HEK293 (cell line): ENCODE results near the gene DDX42.

Experiments used
- CTCF ChIA-PET: fragments of 350-600 bp; formaldehyde crosslinking; extraction: SDS; loops from one replicate; lab custom pipeline; 2021; ENCODE audit warnings: antibody characterized with exemption; lab: Yijun Ruan, JAX
- POLR2A ChIA-PET: fragments of 300-600 bp; formaldehyde crosslinking; extraction: SDS; loops from one replicate; lab custom pipeline; 2020; ENCODE audit warnings: antibody characterized with exemption, inconsistent platforms; lab: Yijun Ruan, JAX
- H3K27ac ChIP-seq: fragments of 200-500 bp; sonication (Bioruptor generic); 2 replicates; pipeline ENCODE4 v1.5.1; 2014; ENCODE audit warnings: low read depth, low read length, control low read depth, inconsistent platforms; ENCODE audit errors: extremely low read depth
- H3K36me3 ChIP-seq, 2 experiments: fragments of 200-500 bp in 1 of 2; sonication (Bioruptor generic) in 1 of 2; 1 replicate in 1 of 2; 2 replicates in 1 of 2; pipeline ENCODE4 v1.5.1; 2014 to 2017; ENCODE audit warnings: inconsistent platforms in 2 of 2, low read length in 2 of 2; ENCODE audit not compliant: control insufficient read depth in 2 of 2, insufficient read depth in 1 of 2
- H3K4me1 ChIP-seq: fragments of 200-500 bp; sonication (Bioruptor generic); 2 replicates; pipeline ENCODE4 v1.5.1; 2014; ENCODE audit warnings: mild to moderate bottlenecking, low read length, inconsistent platforms; ENCODE audit not compliant: control insufficient read depth, insufficient read depth
- H3K4me3 ChIP-seq: 2 replicates; pipeline ENCODE4 v1.5.1; 2011; ENCODE audit warnings: low read depth, mild to moderate bottlenecking, control low read depth, low read length, moderate library complexity
- H3K9me3 ChIP-seq: fragments of 200-500 bp; sonication (Bioruptor generic); 2 replicates; pipeline ENCODE4 v1.5.1; 2014; ENCODE audit warnings: low read depth, low read length, inconsistent platforms; ENCODE audit not compliant: control insufficient read depth, insufficient read depth
- BCL11A ChIP-seq: fragments of 450-650 bp; formaldehyde crosslinking; IDR thresholded peaks from 2 replicates; pipeline ENCODE4 v1.5.1; 2016; ENCODE audit warnings: low read depth, missing biosample characterization, missing genetic modification characterization
- CTCF ChIP-seq: fragments of 450-650 bp; formaldehyde crosslinking; IDR thresholded peaks from 2 replicates; pipeline ENCODE4 v1.5.1; 2016; ENCODE audit warnings: missing biosample characterization, missing genetic modification characterization
- HIC1 ChIP-seq: fragments of 450-650 bp; formaldehyde crosslinking; IDR thresholded peaks from 2 replicates; pipeline ENCODE4 v1.5.1; 2016; ENCODE audit warnings: missing biosample characterization, missing genetic modification characterization
- IKZF3 ChIP-seq: fragments of 450-650 bp; IDR thresholded peaks from 2 replicates; pipeline ENCODE4 v1.5.0; 2018; ENCODE audit warnings: missing biosample characterization, mild to moderate bottlenecking, missing genetic modification characterization, moderate library complexity
- MYNN ChIP-seq: fragments of 450-650 bp; formaldehyde crosslinking; IDR thresholded peaks from 2 replicates; pipeline ENCODE4 v1.5.1; 2016; ENCODE audit warnings: missing biosample characterization, missing genetic modification characterization, borderline replicate concordance
- MZF1 ChIP-seq: fragments of 450-650 bp; formaldehyde crosslinking; IDR thresholded peaks from 2 replicates; pipeline ENCODE4 v1.5.1; 2017; ENCODE audit warnings: missing biosample characterization, missing genetic modification characterization, borderline replicate concordance
- OSR2 ChIP-seq: fragments of 450-650 bp; formaldehyde crosslinking; IDR thresholded peaks from 2 replicates; pipeline ENCODE4 v1.5.1; 2016; ENCODE audit warnings: missing biosample characterization, missing genetic modification characterization
- PATZ1 ChIP-seq: fragments of 450-650 bp; formaldehyde crosslinking; IDR thresholded peaks from 2 replicates; pipeline ENCODE4 v1.5.1; 2016; ENCODE audit warnings: missing biosample characterization, missing genetic modification characterization
- ZBTB20 ChIP-seq: fragments of 450-650 bp; formaldehyde crosslinking; IDR thresholded peaks from 2 replicates; pipeline ENCODE4 v1.5.1; 2016; ENCODE audit warnings: missing biosample characterization, missing genetic modification characterization
- ZBTB21 ChIP-seq: fragments of 450-650 bp; formaldehyde crosslinking; IDR thresholded peaks from 2 replicates; pipeline ENCODE4 v1.5.1; 2017; ENCODE audit warnings: missing biosample characterization, missing genetic modification characterization
- ZBTB26 ChIP-seq: fragments of 450-650 bp; formaldehyde crosslinking; optimal IDR thresholded peaks from 2 replicates; pipeline ENCODE3; 2016; ENCODE audit warnings: missing biosample characterization, mild to moderate bottlenecking, missing genetic modification characterization
- ZBTB44 ChIP-seq: fragments of 450-650 bp; IDR thresholded peaks from 2 replicates; pipeline ENCODE4 v1.5.1; 2018; ENCODE audit warnings: missing biosample characterization, mild to moderate bottlenecking, missing genetic modification characterization
- ZBTB7A ChIP-seq: fragments of 450-650 bp; formaldehyde crosslinking; IDR thresholded peaks from 2 replicates; pipeline ENCODE4 v1.5.1; 2016; ENCODE audit warnings: low read depth, missing biosample characterization, missing genetic modification characterization
- ZIC2 ChIP-seq: fragments of 450-650 bp; formaldehyde crosslinking; IDR thresholded peaks from 2 replicates; pipeline ENCODE4 v1.5.1; 2016; ENCODE audit warnings: missing biosample characterization, missing genetic modification characterization
- ZNF174 ChIP-seq: fragments of 450-650 bp; formaldehyde crosslinking; IDR thresholded peaks from 2 replicates; pipeline ENCODE4 v1.5.0; 2017; ENCODE audit warnings: missing biosample characterization, mild to moderate bottlenecking, missing genetic modification characterization
- ZNF211 ChIP-seq: fragments of 450-650 bp; formaldehyde crosslinking; IDR thresholded peaks from 2 replicates; pipeline ENCODE4 v1.5.1; 2016; ENCODE audit warnings: low read depth, missing biosample characterization, missing genetic modification characterization
- ZNF248 ChIP-seq: fragments of 450-650 bp; formaldehyde crosslinking; IDR thresholded peaks from 2 replicates; pipeline ENCODE4 v1.5.1; 2017; ENCODE audit warnings: missing biosample characterization, missing genetic modification characterization
- ZNF335 ChIP-seq: fragments of 450-650 bp; formaldehyde crosslinking; conservative IDR thresholded peaks from 2 replicates; pipeline ENCODE4 v1.5.1; 2016; ENCODE audit warnings: missing biosample characterization, missing genetic modification characterization
- ZNF366 ChIP-seq: fragments of 450-650 bp; formaldehyde crosslinking; conservative IDR thresholded peaks from 2 replicates; pipeline ENCODE4 v1.5.1; 2016; ENCODE audit warnings: missing biosample characterization, missing genetic modification characterization
- ZNF501 ChIP-seq: fragments of 450-650 bp; formaldehyde crosslinking; IDR thresholded peaks from 2 replicates; pipeline ENCODE4 v1.5.1; 2016; ENCODE audit warnings: missing biosample characterization, missing genetic modification characterization
- ZNF529 ChIP-seq: fragments of 450-650 bp; formaldehyde crosslinking; IDR thresholded peaks from 2 replicates; pipeline ENCODE4 v1.5.1; 2017; ENCODE audit warnings: missing genetic modification characterization, missing biosample characterization; ENCODE audit not compliant: insufficient replicate concordance
- ZNF560 ChIP-seq: fragments of 450-650 bp; formaldehyde crosslinking; IDR thresholded peaks from 2 replicates; pipeline ENCODE4 v1.5.1; 2017; ENCODE audit warnings: missing biosample characterization, missing genetic modification characterization, borderline replicate concordance
- ZNF629 ChIP-seq: fragments of 450-650 bp; formaldehyde crosslinking; IDR thresholded peaks from 2 replicates; pipeline ENCODE4 v1.5.1; 2017; ENCODE audit warnings: missing biosample characterization, missing genetic modification characterization
- ZNF639 ChIP-seq: fragments of 450-650 bp; formaldehyde crosslinking; IDR thresholded peaks from 2 replicates; pipeline ENCODE4 v1.5.1; 2016; ENCODE audit warnings: missing biosample characterization, missing genetic modification characterization
- ZNF692 ChIP-seq: fragments of 450-650 bp; formaldehyde crosslinking; IDR thresholded peaks from 2 replicates; pipeline ENCODE4 v1.5.1; 2016; ENCODE audit warnings: missing biosample characterization, missing genetic modification characterization
- ZNF701 ChIP-seq: fragments of 450-650 bp; formaldehyde crosslinking; IDR thresholded peaks from 2 replicates; pipeline ENCODE4 v1.5.1; 2016; ENCODE audit warnings: missing biosample characterization, missing genetic modification characterization
- ZXDB ChIP-seq: fragments of 450-650 bp; formaldehyde crosslinking; IDR thresholded peaks from 2 replicates; pipeline ENCODE4 v1.5.1; 2016; ENCODE audit warnings: missing biosample characterization, missing genetic modification characterization

The DDX42 gene

GRCh38 chr17:63842173-63842539, 68.2 kb downstream of the DDX42 start:
- ChIA-PET CTCF (interaction anchor here (1.3 to 1.8 kb wide), 3 partner anchors 9 to 14 kb away, joined by 3 to 7 read pairs (median 4); no protein-coding TSS in a partner anchor), POLR2A (interaction anchor here (1.0 to 6.5 kb wide), 3 partner anchors 13 to 100 kb away, joined by 3 to 65 read pairs (median 9); partner anchors contain the start of genes CCDC47, DDX42, FTSJ3 and PSMC5)
- peaks cover 3 to 14% of the 10 kb centered on the region in 2 experiments; a peak in 2 of 3 replicates for H3K36me3 ChIP-seq
- H3K27ac ChIP-seq: peak overlapping the region; percentile 97
- H3K9me3 ChIP-seq: no peaks in the 10 kb centered on the region
- H3K4me1 ChIP-seq: peaks cover 20% of the 10 kb centered on the region
- H3K4me3 ChIP-seq: peak overlapping the region; percentile 93
- TF ChIP-seq PATZ1 (tag by site-specific recombination) (peak; percentile 54; the same call in 1 of the 2 replicates), OSR2 (tag by site-specific recombination) (no peak), MYNN (tag by site-specific recombination) (peak; percentile 18; the same call in 1 of the 2 replicates), BCL11A (no peak), ZNF560 (tag by site-specific recombination) (no peak), ZNF501 (tag by site-specific recombination) (no peak), IKZF3 (tag by site-specific recombination) (no peak), CTCF (tag by site-specific recombination) (no peak), ZBTB44 (no peak), ZBTB21 (tag by site-specific recombination) (0 out of 2 replicates have a peak, but pooled peaks have one; percentile 19), ZBTB20 (tag by site-specific recombination) (peak; percentile 97), ZNF366 (tag by site-specific recombination) (no peak), ZNF701 (tag by site-specific recombination) (no peak), ZIC2 (no peak), ZNF529 (tag by site-specific recombination) (no peak), HIC1 (no peak), ZNF174 (tag by site-specific recombination) (no peak), ZNF692 (tag by site-specific recombination) (no peak), ZNF629 (tag by site-specific recombination) (no peak), ZXDB (tag by site-specific recombination) (no peak), MZF1 (tag by site-specific recombination) (no peak), ZNF248 (tag by site-specific recombination) (no peak), ZBTB26 (tag by site-specific recombination) (peak; percentile 25), ZNF211 (tag by site-specific recombination) (no peak), ZBTB7A (tag by site-specific recombination) (0 out of 2 replicates have a peak, but pooled peaks have one; percentile 33), ZNF335 (tag by site-specific recombination) (peak; percentile 74; the same call in 1 of the 2 replicates), ZNF639 (tag by site-specific recombination) (no peak)
